Measurements from ENCODE around the gene ROCK2. TPM values are rescaled to one million over a fixed set of nuclear protein-coding genes. Genes with fewer than 3 reads are reported as not detected.

The ROCK2 gene
- polyA plus RNA-seq, 1 of the 3 experiments (the other 2 are of a cell fraction) = 4.2 TPM

DNA sequence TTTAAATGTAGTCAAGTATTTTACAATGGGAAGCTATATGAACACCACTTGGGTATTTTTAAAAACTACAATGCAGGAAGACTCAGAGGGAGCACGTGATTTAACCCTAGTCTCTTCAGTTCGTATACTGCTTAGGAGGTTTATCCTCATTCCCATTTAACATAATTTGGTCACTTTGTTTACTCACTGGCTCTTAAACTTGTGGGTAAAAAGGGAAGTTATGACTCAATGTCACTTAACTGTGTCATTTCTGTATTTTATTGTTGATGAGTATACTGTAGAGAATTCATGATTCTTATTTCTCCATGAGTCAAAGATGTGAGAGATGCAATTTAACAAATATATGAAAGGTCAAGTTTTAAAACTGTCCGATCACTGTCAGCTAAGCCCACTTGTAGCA, 141.0 kb downstream of the ROCK2 start (continued):
- 0 out of 2 replicates have a peak, but pooled peaks have one; percentile 3 for TF ChIP-seq GABPA (IDR thresholded peaks at IDR 0.05; ENCODE audit: low read depth)
- TF ChIP-seq FOSL2 (IDR thresholded peaks at IDR 0.05; ENCODE audit: borderline replicate concordance, low read depth) = peak; percentile 87

GRCh38 chr2:11201969-11202368, 142.5 kb downstream of the ROCK2 start:
- H3K79me2 ChIP-seq (ENCODE audit: insufficient read depth) = no peaks in the 10 kb centered on the region
- H2AFZ ChIP-seq (ENCODE audit: low read depth) = no peak overlapping the region
- no peak overlapping the region for H3K4me3 ChIP-seq (ENCODE audit: low read depth in 2 of 2, low read length in 1 of 2)
- no peaks in the 10 kb centered on the region for H3K27me3 ChIP-seq (ENCODE audit: insufficient read depth)
- peaks cover 57 to 59% of the 10 kb centered on the region in 2 experiments for H3K36me3 ChIP-seq (replicated peaks in 1 of 2; ENCODE audit: control insufficient read depth in 1 of 2, insufficient read depth in 2 of 2, low read length in 1 of 2)
- H3K9me3 ChIP-seq = no peaks in the 10 kb centered on the region
- H3K9ac ChIP-seq = no peak overlapping the region
- H3K4me1 ChIP-seq (ENCODE audit: control insufficient read depth in 1 of 2, insufficient read depth in 2 of 2, low read depth in 1 of 2, low read length in 1 of 2) = peaks cover 0 to 20% of the 10 kb centered on the region in 2 experiments; a peak in 1 of 4 replicates
- peaks cover 20% of the 10 kb centered on the region for H3F3A ChIP-seq (replicated peaks; ENCODE audit: insufficient read depth)
- H4K20me1 ChIP-seq (ENCODE audit: insufficient read depth) = no peaks in the 10 kb centered on the region
- ChIA-PET CTCF (interaction anchor here (2.0 to 3.9 kb wide), 3 partner anchors 33 to 77 kb away, joined by 6 to 21 read pairs (median 8); a partner anchor contains a TSS), POLR2A (no interaction called here)
- 98% methylated on average over 5 of the region's 5 CpGs for WGBS (ENCODE audit: low lambda C conversion rate)
- no peaks in the 10 kb centered on the region for H3K9me2 ChIP-seq
- no peak for DNase-seq
- TF ChIP-seq ZBTB33 (IDR thresholded peaks at IDR 0.05; ENCODE audit: borderline replicate concordance, low read depth) (no peak), USF1 (IDR thresholded peaks at IDR 0.05; ENCODE audit: borderline replicate concordance, low read depth) (no peak), EP300 (IDR thresholded peaks at IDR 0.05; ENCODE audit: borderline replicate concordance in 1 of 2, low read depth in 1 of 2, low read length in 1 of 2) (no peak), TEAD4 (IDR thresholded peaks at IDR 0.05; ENCODE audit: borderline replicate concordance, insufficient read depth) (no peak), FOSL2 (IDR thresholded peaks at IDR 0.05; ENCODE audit: borderline replicate concordance, low read depth) (no peak), NRF1 (IDR thresholded peaks at IDR 0.05; ENCODE audit: low read depth, low read length) (no peak), EZH2phosphoT487 (IDR thresholded peaks at IDR 0.05; ENCODE audit: borderline replicate concordance, low read depth) (no peak), CTCF (IDR thresholded peaks at IDR 0.05) (no peak), SIN3A (IDR thresholded peaks at IDR 0.05; ENCODE audit: borderline replicate concordance, low read depth, low read length) (no peak), JUND (IDR thresholded peaks at IDR 0.05) (no peak), RCOR1 (IDR thresholded peaks at IDR 0.05; ENCODE audit: low read length) (no peak), FOXJ3 (CRISPR knock-in tag; IDR thresholded peaks at IDR 0.05) (no peak), GABPA (IDR thresholded peaks at IDR 0.05; ENCODE audit: low read depth) (no peak), GATA2 (CRISPR knock-in tag; IDR thresholded peaks at IDR 0.05) (no peak), RFX5 (IDR thresholded peaks at IDR 0.05; ENCODE audit: low read length) (no peak), POLR2AphosphoS5 (IDR thresholded peaks at IDR 0.05; ENCODE audit: low read depth, low read length) (no peak), MXI1 (IDR thresholded peaks at IDR 0.05; ENCODE audit: low read depth, low read length) (no peak)
- TF ChIP-seq, protein P1, sequence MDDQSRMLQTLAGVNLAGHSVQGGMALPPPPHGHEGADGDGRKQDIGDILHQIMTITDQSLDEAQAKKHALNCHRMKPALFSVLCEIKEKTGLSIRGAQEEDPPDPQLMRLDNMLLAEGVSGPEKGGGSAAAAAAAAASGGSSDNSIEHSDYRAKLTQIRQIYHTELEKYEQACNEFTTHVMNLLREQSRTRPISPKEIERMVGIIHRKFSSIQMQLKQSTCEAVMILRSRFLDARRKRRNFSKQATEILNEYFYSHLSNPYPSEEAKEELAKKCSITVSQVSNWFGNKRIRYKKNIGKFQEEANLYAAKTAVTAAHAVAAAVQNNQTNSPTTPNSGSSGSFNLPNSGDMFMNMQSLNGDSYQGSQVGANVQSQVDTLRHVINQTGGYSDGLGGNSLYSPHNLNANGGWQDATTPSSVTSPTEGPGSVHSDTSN (IDR thresholded peaks at IDR 0.05) = no peak
- TF ChIP-seq, protein P2, sequence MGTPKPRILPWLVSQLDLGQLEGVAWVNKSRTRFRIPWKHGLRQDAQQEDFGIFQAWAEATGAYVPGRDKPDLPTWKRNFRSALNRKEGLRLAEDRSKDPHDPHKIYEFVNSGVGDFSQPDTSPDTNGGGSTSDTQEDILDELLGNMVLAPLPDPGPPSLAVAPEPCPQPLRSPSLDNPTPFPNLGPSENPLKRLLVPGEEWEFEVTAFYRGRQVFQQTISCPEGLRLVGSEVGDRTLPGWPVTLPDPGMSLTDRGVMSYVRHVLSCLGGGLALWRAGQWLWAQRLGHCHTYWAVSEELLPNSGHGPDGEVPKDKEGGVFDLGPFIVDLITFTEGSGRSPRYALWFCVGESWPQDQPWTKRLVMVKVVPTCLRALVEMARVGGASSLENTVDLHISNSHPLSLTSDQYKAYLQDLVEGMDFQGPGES (IDR thresholded peaks at IDR 0.05; ENCODE audit: low read depth, low read length) = no peak
- TF ChIP-seq, protein P3, sequence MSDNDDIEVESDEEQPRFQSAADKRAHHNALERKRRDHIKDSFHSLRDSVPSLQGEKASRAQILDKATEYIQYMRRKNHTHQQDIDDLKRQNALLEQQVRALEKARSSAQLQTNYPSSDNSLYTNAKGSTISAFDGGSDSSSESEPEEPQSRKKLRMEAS (IDR thresholded peaks at IDR 0.05; ENCODE audit: low read depth) = no peak
- no peak overlapping the region for H3K4me2 ChIP-seq
- H3K27ac ChIP-seq (ENCODE audit: low read depth in 2 of 2, low read length in 1 of 2) = no peak overlapping the region

Data from SK-N-SH (cell line).